ENCODE measurements around the gene RIT2. TPM values are rescaled to one million over a fixed set of nuclear protein-coding genes. Genes with fewer than 3 reads are reported as not detected.

The RIT2 gene
- total RNA-seq: not detected in 2 replicates

DNA sequence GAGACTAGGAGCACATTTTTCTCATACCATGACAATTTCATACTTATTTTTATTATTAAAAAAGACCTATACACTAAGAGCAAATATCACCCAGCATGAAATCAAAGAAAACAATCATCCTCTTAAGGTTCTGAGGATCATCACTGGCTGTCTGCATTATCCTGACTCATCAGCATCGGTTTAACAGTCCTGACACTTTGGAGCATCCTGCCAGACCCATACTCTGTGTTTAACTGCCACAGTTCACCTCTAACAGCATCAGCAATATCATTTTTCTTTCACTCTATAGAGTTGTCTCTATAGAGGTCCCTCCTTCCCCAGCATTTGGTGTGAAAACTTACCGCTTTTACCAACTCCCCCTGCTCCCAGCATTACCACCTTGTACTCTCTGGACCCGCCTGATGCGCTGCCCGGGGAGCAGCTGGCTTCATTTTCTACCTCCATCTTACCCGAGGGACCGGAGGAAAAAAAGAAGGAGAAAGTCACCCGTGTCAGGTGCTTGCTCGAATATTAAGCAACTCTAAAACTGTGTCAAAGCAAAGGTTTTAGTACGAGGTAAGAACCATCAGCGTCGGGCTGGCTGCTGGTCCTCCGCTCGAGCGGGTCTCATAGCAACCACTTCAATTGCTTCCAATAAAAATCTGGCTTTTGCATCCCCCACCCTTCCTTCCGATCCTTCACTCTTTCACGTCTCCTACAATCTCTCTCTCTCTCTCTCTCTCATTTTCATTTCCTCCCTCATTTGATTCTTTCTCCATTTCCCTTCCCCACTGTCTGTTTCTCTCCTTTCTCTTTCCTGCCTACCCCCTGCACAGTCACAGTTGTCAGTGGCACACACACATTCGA is at the start of gene RIT2:
Gene RIT2 (minus strand): TSS at position 610 of the 846 bp plus-strand sequence.

Other genes with a start within 250 kb of the RIT2 start
- not detected in 2 replicates for gene SYT4, start 161.8 kb upstream of the RIT2 start, total RNA-seq

Measured in mammary microvascular endothelial cell (primary cell).